SK-N-SH treated with all-trans-retinoic acid at 6 μM for 48 hours (cell line): Measurements from ENCODE around the gene CAVIN2.

Experiments
- GLIS3 ChIP-seq: fragments of 250-450 bp; sonication (Bioruptor Pico); IDR thresholded peaks from 2 replicates; pipeline ENCODE4 v1.5.0; 2020; ENCODE audit warnings: mild to moderate bottlenecking, moderate library complexity
- POU6F1 ChIP-seq: fragments of 250-450 bp; sonication (Bioruptor Pico); IDR thresholded peaks from 2 replicates; pipeline ENCODE4 v1.8.0; 2021; ENCODE audit warnings: low read depth, mild to moderate bottlenecking, moderate library complexity, borderline replicate concordance
- PPARA ChIP-seq: fragments of 250-450 bp; sonication (Bioruptor Pico); IDR thresholded peaks from 2 replicates; pipeline ENCODE4 v1.5.0; 2020; ENCODE audit warnings: mild to moderate bottlenecking, borderline replicate concordance
- TOX ChIP-seq: fragments of 250-450 bp; sonication (Bioruptor Pico); IDR thresholded peaks from 2 replicates; pipeline ENCODE4 v1.8.0; 2021; ENCODE audit warnings: mild to moderate bottlenecking, moderate library complexity, borderline replicate concordance
- ZFP3 ChIP-seq: fragments of 250-450 bp; sonication (Bioruptor Pico); IDR thresholded peaks from 2 replicates; pipeline ENCODE4 v1.5.0; 2020; ENCODE audit warnings: mild to moderate bottlenecking, moderate library complexity

DNA sequence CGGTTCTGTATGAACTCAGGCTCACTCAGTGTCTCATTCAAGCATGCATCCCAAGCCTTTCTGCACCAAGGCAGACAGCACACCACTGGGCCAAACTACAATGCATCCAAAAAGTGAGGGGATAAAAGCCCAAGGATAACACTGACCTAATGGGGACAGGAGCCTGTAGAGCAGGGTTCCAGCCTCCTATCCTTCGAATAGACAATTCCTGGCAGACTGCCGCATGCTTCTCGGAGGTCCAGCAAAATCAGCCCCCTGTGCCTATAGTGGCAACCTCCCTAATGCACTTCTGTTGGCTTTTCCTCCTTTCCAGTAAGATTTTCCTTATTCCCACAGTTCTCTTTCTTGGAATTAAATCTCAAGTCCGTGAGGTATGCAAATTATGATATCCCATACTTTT lies 44.8 kb upstream of the CAVIN2 start:
- TF ChIP-seq TOX (CRISPR knock-in tag) (no peak), PPARA (CRISPR knock-in tag) (no peak), ZFP3 (CRISPR knock-in tag) (no peak), POU6F1 (CRISPR knock-in tag) (no peak), GLIS3 (CRISPR knock-in tag) (no peak)
